Progenitor cell of endocrine pancreas (in vitro differentiated cells): ENCODE results near the gene WNT9A. TPM values are rescaled to one million over a fixed set of nuclear protein-coding genes. Genes with fewer than 3 reads are reported as not detected.

ENCODE experiments used
- DNase-seq: peaks from one replicate; pipeline ENCODE4 v3.0.0; 2021; ENCODE audit warnings: low spot score; ENCODE audit not compliant: unreplicated experiment
- H3K27ac Mint-ChIP-seq: 2 replicates; pipeline ENCODE4 v1.8.0; 2021; ENCODE audit warnings: mild to moderate bottlenecking, moderate library complexity, mixed read lengths
- H3K27me3 Mint-ChIP-seq: 2 replicates; pipeline ENCODE4 v1.8.0; 2021; ENCODE audit warnings: mixed read lengths
- H3K36me3 Mint-ChIP-seq: 2 replicates; pipeline ENCODE4 v1.8.0; 2022; ENCODE audit warnings: mixed read lengths; ENCODE audit not compliant: insufficient read depth
- H3K4me1 Mint-ChIP-seq: 2 replicates; pipeline ENCODE4 v1.8.0; 2021; ENCODE audit warnings: low read depth, mixed read lengths
- H3K4me3 Mint-ChIP-seq: 2 replicates; pipeline ENCODE4 v1.8.0; 2021; ENCODE audit warnings: low read depth, mild to moderate bottlenecking, moderate library complexity, mixed read lengths
- H3K9me3 Mint-ChIP-seq: 2 replicates; pipeline ENCODE4 v1.8.0; 2021; ENCODE audit warnings: low read depth, mixed read lengths
- CTCF ChIP-seq: fragments of 200-600 bp; sonication (generic); IDR thresholded peaks from one replicate; pipeline ENCODE4 v1.5.0; 2021; ENCODE audit warnings: antibody characterized with exemption, mild to moderate bottlenecking; ENCODE audit not compliant: unreplicated experiment
- total RNA-seq: library from RNA; stranded (reverse); gene quantifications from 2 replicates; pipeline ENCODE4 v1.2.1, GENCODE V29; 2021

Gene WNT9A
- total RNA-seq, 1 donor from 2014 or later = 1.2 TPM

DNA sequence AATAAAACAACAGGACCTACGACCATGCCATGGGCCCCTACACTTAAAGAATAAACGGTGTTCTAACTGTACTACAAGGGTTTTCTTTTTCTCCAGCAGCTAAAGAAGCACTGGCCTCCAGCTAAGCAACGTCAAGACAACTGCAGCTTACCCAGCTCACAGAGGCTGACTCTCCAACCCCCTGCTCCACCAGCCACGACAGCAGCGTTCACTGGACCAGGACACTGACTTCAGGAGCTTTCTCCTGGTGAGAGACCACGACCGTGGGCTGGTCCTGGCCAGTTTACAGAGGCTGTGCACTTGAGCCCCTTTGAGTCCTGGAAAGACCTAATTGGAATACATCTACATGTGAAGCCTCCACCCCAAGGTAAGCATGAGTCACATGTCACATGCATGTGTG lies 39.4 kb downstream of the WNT9A start:
- Mint-ChIP-seq H3K27me3 (peaks cover 16% of the 10 kb centered on the region), H3K4me1 (peaks cover 2% of the 10 kb centered on the region), H3K27ac (no peak overlapping the region), H3K4me3 (no peak overlapping the region), H3K36me3 (no peaks in the 10 kb centered on the region), H3K9me3 (no peaks in the 10 kb centered on the region)
- DNase-seq = no peak
- TF ChIP-seq CTCF = no peak

GRCh38 chr1:227907439-227908015 lies 40.2 kb downstream of the WNT9A start:
- DNase-seq = no peak
- no peaks in the 10 kb centered on the region for H3K9me3 Mint-ChIP-seq
- no peaks in the 10 kb centered on the region for H3K36me3 Mint-ChIP-seq
- peaks cover 2% of the 10 kb centered on the region for H3K4me1 Mint-ChIP-seq
- no peak overlapping the region for H3K4me3 Mint-ChIP-seq
- peaks cover 8% of the 10 kb centered on the region for H3K27me3 Mint-ChIP-seq
- no peak overlapping the region for H3K27ac Mint-ChIP-seq
- TF ChIP-seq CTCF = no peak

DNA sequence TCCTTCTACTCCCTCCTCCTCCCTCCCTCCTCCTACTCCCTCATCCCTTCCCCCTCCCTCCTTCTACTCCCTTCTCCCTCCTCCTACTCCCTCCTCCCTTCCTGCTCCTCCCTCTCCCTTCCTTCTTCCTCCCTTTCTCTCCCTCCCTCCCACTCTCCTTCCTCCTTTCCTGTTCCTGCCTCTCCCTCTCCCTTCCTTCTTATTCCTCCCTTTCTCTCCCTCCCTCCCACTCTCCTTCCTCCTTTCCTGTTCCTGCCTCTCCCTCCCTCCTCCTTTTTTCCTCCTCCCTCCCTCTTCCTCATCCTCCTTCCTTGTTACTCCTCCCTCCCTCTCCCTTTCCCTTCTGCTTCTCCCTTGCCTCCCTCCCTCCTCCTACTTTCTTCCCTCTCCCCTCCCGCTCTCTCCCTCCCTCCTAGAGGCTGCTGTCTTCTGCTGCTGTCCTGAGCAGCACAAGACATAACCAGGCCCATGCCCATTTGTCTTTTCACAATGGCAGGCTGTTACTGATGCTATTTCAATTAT lies 41.1 kb downstream of the WNT9A start:
- TF ChIP-seq CTCF = no peak
- no peak for DNase-seq
- Mint-ChIP-seq H3K4me1 (peaks cover 4% of the 10 kb centered on the region), H3K9me3 (no peaks in the 10 kb centered on the region), H3K4me3 (no peak overlapping the region), H3K27me3 (peaks cover 9% of the 10 kb centered on the region), H3K27ac (no peak overlapping the region), H3K36me3 (no peaks in the 10 kb centered on the region)

- no peak for DNase-seq
- TF ChIP-seq CTCF = no peak
- no peaks in the 10 kb centered on the region for H3K36me3 Mint-ChIP-seq
- peaks cover 4% of the 10 kb centered on the region for H3K4me1 Mint-ChIP-seq
- no peak overlapping the region for H3K4me3 Mint-ChIP-seq
- H3K9me3 Mint-ChIP-seq = no peaks in the 10 kb centered on the region
- no peak overlapping the region for H3K27ac Mint-ChIP-seq
- peaks cover 9% of the 10 kb centered on the region for H3K27me3 Mint-ChIP-seq
These were observed 41.9 kb downstream of the WNT9A start for GRCh38 chr1:227905573-227906487.

DNA sequence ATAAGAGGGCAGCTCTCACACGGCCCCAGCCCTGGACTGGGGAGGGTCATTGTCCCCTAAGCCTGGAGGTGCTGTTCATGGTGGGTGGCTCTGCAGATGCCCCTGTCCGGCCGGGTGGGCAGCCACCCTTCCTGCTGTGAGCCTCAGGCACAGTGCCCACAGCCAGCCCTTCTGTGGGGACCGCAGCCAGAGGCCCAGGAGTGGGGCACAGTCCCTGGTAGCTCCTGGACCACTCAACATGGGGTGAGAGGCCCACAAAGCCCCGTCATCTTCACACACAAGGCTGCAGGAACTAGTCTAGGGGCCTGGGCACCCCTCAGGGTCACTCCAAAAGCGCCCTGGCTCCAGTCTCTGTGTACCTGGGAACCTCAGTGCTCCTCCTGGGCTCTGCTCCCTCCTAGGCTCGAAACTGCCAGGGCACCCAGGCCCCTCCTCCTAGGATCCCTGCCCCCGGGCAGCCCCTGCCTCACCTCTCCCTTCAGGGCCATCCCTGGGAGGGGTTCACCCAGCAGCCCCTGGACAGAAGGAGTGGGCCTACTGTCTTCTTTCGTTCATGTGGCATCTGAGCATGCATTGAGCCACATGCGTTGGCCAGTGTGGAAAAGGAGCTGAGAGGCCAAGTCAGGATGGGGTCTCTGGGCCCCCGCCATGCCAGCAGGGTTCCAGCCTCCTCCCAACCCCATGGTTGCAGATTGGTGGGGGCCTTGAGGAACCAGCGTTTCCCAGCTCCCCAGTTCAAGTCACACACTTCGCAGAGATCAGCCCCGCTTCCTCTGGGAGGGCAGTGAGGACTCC lies 43.0 kb downstream of the WNT9A start:
- DNase-seq = no peak
- no peak for TF ChIP-seq CTCF
- Mint-ChIP-seq H3K9me3 (no peaks in the 10 kb centered on the region), H3K36me3 (no peaks in the 10 kb centered on the region), H3K27ac (no peak overlapping the region), H3K4me3 (no peak overlapping the region), H3K4me1 (peaks cover 1% of the 10 kb centered on the region), H3K27me3 (peaks cover 9% of the 10 kb centered on the region)
